Measurements from ENCODE around the gene TTLL11. TPM values are rescaled to one million over a fixed set of nuclear protein-coding genes. Genes with fewer than 3 reads are reported as not detected.

The TTLL11 gene
- total RNA-seq, 2 donors from 2014 or later: 11.7 to 11.9 TPM

GRCh38 chr9:121900163-121900562 lies 192.9 kb downstream of the TTLL11 start:
- intact Hi-C loops (cut with DNase I): no loop called here
- 94% methylated on average over 5 of the region's 5 CpGs for WGBS

GRCh38 chr9:121898856-121899255 lies 194.3 kb downstream of the TTLL11 start:
- no peak for DNase-seq (ENCODE audit: low spot score)
- WGBS: 93% methylated on average over 4 of the region's 4 CpGs
- Histone ChIP-seq H3K36me3 (no peaks in the 10 kb centered on the region), H3K9me3 (no peaks in the 10 kb centered on the region), H3K27ac (no peak overlapping the region), H3K4me1 (replicated peaks) (no peaks in the 10 kb centered on the region), H3K27me3 (replicated peaks; ENCODE audit: insufficient read depth) (no peaks in the 10 kb centered on the region), H3K4me3 (no peak overlapping the region)
- TF ChIP-seq POLR2AphosphoS5 (IDR thresholded peaks at IDR 0.05) (no peak), POLR2A (IDR thresholded peaks at IDR 0.05) (no peak), CTCF (IDR thresholded peaks at IDR 0.05) (no peak)
- intact Hi-C loops (cut with DNase I): no loop called here

More at GRCh38 chr9:121900163-121900562, 192.9 kb downstream of the TTLL11 start:
- Histone ChIP-seq H3K9me3 (no peaks in the 10 kb centered on the region), H3K4me1 (replicated peaks) (no peaks in the 10 kb centered on the region), H3K27me3 (replicated peaks; ENCODE audit: insufficient read depth) (no peaks in the 10 kb centered on the region), H3K4me3 (no peak overlapping the region), H3K36me3 (no peaks in the 10 kb centered on the region), H3K27ac (no peak overlapping the region)
- TF ChIP-seq POLR2AphosphoS5 (IDR thresholded peaks at IDR 0.05) (no peak), POLR2A (IDR thresholded peaks at IDR 0.05) (no peak), CTCF (IDR thresholded peaks at IDR 0.05) (no peak)
- no peak for DNase-seq (ENCODE audit: low spot score)

- no peaks in the 10 kb centered on the region for H3K9me3 ChIP-seq
- no peaks in the 10 kb centered on the region for H3K36me3 ChIP-seq
- WGBS: 93% methylated on average over 10 of the region's 10 CpGs
- no peak for DNase-seq (ENCODE audit: low spot score)
- no peaks in the 10 kb centered on the region for H3K27me3 ChIP-seq (replicated peaks; ENCODE audit: insufficient read depth)
- no peak overlapping the region for H3K4me3 ChIP-seq
- H3K4me1 ChIP-seq (replicated peaks): no peaks in the 10 kb centered on the region
- no peak overlapping the region for H3K27ac ChIP-seq
- intact Hi-C loops (cut with DNase I): no loop called here
- TF ChIP-seq POLR2A (IDR thresholded peaks at IDR 0.05) (no peak), CTCF (IDR thresholded peaks at IDR 0.05) (no peak), POLR2AphosphoS5 (IDR thresholded peaks at IDR 0.05) (no peak)
Measured at GRCh38 chr9:121897140-121897539, 196.0 kb downstream of the TTLL11 start.

GRCh38 chr9:121896545-121896943 lies 196.6 kb downstream of the TTLL11 start:
- intact Hi-C loops (cut with DNase I): no loop called here
- Histone ChIP-seq H3K4me1 (replicated peaks) (no peaks in the 10 kb centered on the region), H3K27ac (no peak overlapping the region), H3K9me3 (no peaks in the 10 kb centered on the region), H3K4me3 (no peak overlapping the region), H3K27me3 (replicated peaks; ENCODE audit: insufficient read depth) (no peaks in the 10 kb centered on the region), H3K36me3 (no peaks in the 10 kb centered on the region)
- no peak for DNase-seq (ENCODE audit: low spot score)
- WGBS: 84% methylated on average over 27 of the region's 27 CpGs
- TF ChIP-seq POLR2A (IDR thresholded peaks at IDR 0.05) (no peak), POLR2AphosphoS5 (IDR thresholded peaks at IDR 0.05) (no peak), CTCF (IDR thresholded peaks at IDR 0.05) (no peak)

GRCh38 chr9:121895818-121896544 lies 197.1 kb downstream of the TTLL11 start:
- no peak overlapping the region for H3K27ac ChIP-seq

More at GRCh38 chr9:121895818-121896544, 197.1 kb downstream of the TTLL11 start:
- TF ChIP-seq CTCF (IDR thresholded peaks at IDR 0.05): peak in 1 of 4 experiments; percentile 28
- peak; percentile 24 for TF ChIP-seq POLR2AphosphoS5 (IDR thresholded peaks at IDR 0.05)
- no peak for TF ChIP-seq POLR2A (IDR thresholded peaks at IDR 0.05)
- WGBS: 42% methylated on average over 12 of the region's 12 CpGs
- Histone ChIP-seq H3K4me3 (no peak overlapping the region), H3K27me3 (replicated peaks; ENCODE audit: insufficient read depth) (no peaks in the 10 kb centered on the region), H3K9me3 (no peaks in the 10 kb centered on the region), H3K4me1 (replicated peaks) (no peaks in the 10 kb centered on the region), H3K36me3 (no peaks in the 10 kb centered on the region)
- intact Hi-C loops (cut with DNase I): no loop called here
- DNase-seq (ENCODE audit: low spot score): peak; percentile 48

Data from prostate gland (tissue), 2 donors.